ENCODE results near the gene SEMA4D.
"Not testable (repeated sequence)": the region's sequence is repeated elsewhere in the genome, so short reads cannot be mapped to it uniquely, and the experiment has no call there.

Gene SEMA4D

DNA sequence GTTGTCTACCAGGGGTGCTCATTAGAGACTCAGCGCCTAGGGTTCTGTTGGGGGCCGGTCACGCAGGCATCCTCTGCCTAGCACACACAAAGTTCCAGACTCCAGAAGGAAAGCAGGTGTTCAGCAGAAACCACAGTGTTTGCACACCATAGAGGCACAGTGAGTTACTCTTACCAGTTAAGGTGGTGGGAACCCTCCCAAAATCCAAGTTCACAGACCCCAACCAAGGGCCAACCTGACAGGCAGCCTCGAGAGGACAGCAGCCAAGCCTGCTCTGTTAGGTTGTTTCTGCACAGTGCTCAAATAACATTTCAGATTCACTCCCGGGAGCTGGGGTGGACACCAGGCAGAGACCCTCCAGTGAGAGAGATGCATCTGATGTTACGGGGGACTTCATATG is 143.4 kb downstream of the SEMA4D start:
- DNase-seq (ENCODE audit: low read depth, low spot score) = no peak
- no peak overlapping the region for H3K4me3 ChIP-seq (ENCODE audit: low read length)

DNA sequence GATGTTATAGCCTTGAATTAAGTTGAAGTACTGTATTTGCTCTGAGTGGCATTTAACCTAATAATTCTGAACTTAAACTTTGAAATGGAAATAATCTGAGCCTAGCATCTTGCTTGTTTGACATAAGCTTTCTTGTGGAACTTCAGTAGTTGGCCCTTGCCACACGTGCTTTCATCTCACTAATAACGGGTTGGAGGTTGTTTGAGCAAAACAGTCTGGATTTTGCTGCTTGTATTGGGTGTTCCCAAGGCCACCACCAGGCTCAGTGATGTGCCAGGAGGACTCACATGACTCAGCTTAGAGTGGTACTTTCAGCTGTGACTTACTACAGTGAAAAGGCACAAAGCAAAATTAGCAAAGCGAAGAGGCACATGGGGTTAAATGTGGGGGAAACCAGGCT is 143.9 kb downstream of the SEMA4D start:
- no peak for DNase-seq (ENCODE audit: low read depth, low spot score)
- H3K4me3 ChIP-seq (ENCODE audit: low read length) = no peak overlapping the region

DNA sequence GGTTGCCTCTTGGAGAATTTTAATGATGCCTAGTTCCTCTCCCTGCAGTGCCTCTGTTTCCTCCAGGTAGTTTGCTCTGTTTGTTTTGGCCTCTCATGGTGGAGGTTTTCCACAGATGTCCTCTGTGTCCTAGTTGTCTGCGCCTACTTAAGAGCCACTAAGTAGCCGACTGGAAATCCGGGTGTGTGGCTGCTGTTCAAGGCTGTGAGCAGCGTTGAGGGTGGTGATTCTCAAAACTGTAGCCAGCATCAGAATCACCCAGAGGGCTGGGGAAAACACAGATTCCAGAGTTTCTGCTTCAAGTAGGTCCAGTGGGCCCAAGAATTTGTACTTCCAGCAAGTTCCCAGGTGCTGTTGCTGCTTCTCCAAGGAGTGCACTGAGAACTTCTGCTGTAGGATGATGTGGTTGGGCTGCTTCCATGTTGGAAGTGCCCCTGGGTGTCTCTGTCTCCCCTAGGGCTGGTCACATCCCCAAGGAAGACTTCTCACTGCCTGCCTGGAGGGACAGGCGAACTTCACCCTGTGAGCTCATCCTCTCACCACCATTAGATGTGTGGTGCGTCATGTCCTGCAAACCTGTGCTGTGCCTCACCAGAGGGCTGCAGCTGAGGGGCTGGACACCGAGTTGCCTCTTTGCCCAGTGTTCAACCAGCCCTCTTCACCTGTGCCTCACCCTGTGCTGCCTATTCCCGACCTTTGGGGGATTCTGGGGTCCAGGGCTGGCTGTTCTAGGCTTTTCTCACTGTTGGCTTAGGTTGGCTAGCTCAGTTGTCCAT is 144.9 kb downstream of the SEMA4D start:
- no peak for DNase-seq (ENCODE audit: low read depth, low spot score)
- H3K4me3 ChIP-seq (ENCODE audit: low read length) = no peak overlapping the region

DNA sequence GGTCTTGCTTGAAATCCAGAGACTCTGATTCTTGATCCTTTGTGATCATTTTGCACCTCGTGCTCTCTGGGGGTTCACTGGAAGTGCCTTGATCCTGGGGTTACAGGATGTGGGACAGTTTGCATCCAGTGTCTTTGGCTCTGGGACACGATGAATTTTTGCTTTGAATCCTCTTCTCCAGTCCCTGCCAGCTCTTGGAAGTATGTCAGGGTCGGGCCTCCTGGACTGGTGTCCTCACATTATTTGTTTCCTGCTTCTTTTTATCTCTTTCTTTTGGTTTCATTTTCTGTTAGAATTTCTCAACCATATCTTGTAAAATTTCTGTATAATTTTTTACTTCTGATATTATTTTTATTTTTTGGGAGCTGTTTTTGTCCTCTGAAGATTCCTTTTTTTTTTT is 145.5 kb downstream of the SEMA4D start:
- no peak for DNase-seq (ENCODE audit: low read depth, low spot score)
- no peak overlapping the region for H3K4me3 ChIP-seq (ENCODE audit: low read length)

DNA sequence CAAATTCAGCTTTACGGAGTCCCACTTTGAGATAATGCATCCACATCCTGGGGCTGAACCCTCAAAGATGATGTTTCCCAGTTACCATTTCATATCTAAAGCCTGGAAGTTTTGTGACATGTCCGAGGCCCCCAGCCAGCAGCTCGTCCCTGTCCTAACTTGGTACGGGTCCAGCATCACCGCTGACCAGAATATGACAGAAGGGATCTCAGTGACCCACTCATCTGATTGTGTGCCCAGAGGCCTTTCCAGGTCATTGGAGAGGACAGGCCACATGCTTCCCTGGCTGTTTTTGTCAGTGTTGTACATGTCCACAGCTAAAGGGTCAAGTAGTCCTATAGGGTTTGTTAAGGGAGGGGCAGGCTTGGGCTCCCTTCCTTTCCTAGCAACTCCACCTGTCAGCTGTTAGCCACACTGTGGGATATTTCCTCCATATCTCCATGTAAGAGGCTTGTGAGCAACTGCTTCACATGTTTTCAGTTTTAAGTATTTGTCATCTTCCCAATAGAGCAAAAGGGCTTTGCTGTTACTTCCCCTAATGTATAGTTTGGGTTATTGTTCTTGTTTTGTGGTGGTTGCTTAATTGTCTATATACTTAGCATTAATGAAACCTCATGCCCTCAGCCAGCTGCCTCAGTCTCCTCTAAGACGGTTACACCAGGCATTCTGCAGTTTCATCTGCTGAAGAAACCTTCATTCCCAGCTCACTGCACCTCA is 146.2 kb downstream of the SEMA4D start:
- no peak for DNase-seq (ENCODE audit: low read depth, low spot score)
- no peak overlapping the region for H3K4me3 ChIP-seq (ENCODE audit: low read length)

DNA sequence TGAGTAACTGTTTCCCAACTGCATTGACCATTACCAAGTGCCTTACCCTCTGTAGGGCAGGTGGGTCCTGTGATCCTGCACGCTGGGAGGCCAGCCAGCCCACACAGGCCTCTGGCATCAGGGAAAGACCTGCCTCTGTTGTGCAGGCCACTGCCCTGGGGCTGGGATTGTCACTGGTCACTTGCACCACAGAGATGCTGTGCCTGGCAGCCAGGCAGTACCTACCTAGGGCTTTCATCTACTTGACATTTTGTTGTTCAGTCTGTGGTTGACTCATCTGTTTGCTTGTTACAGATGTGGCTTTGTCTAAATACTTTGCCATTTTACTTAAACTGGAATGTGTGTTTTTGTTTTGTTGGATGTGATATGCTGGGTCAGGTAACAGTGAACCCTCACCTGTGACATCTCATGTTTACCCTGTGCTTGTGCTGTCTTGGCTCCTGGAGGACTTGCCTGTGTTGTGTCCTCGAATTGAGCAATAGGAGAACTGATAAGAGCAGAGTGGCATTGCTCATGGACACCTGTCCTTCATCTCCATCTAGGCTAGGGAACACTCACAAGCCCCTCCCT is 146.8 kb downstream of the SEMA4D start:
- no peak for DNase-seq (ENCODE audit: low read depth, low spot score)
- no peak overlapping the region for H3K4me3 ChIP-seq (ENCODE audit: low read length)

DNA sequence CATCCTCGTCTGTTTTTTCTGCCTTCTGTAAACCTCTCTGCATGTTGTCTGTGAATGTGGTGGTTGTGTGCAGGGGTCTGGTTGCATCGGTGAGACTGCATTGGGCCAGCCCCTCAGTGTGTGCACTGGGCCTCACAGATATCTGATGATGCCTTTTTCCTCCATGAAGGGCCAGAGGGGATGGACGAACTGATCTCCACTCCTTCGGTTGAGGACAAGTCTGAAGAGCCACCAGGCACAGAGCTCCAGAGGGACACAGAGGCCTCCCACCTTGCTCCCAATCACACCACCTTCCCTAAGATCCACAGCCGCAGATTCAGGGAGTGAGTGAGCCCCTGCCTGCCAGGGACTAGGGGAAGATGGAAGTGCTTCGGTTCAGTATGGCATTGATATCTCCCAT is 148.3 kb downstream of the SEMA4D start:
- no peak for DNase-seq (ENCODE audit: low read depth, low spot score)
- no peak overlapping the region for H3K4me3 ChIP-seq (ENCODE audit: low read length)

DNA sequence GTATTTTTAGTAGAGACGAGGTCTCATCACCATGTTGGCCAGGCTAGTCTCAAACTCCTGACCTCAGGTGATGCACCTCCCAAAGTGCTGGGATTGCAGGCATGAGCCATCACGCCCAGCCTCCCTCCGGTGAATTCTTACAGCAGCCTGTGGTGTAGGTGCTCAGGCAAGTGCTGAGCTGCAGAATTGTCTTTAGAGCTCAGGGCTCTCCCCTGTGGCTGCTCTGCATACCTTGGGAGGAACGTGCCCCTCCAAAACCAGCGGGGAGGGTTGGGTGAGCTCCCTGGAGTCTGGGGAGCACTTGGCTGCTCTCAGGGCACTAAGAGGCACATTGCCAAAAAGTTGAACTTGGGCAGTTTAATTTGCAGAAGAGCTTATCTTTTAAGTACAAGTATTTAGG is 150.3 kb downstream of the SEMA4D start:
- DNase-seq (ENCODE audit: low read depth, low spot score) = no peak
- no peak overlapping the region for H3K4me3 ChIP-seq (ENCODE audit: low read length)

DNA sequence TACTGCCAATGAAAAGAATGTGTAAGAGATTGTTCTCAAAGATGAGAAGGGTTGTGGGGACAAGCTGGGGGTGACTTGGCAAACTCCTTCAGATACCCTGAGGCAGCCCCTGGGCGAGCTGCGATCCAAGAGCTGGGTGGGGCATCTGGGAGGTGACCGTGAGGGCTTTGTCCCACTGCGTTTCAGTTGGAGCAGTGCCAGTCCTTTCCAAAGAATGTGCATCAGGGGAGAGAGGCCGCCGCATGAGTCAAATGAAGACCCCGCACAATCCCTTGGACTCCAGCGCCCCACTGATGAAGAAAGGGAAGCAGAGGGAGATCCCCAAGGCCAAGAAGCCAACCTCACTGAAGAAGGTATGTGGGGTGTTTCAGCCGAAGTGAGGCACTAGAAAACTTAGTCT is 151.2 kb downstream of the SEMA4D start:
- DNase-seq (ENCODE audit: low read depth, low spot score) = no peak
- H3K4me3 ChIP-seq (ENCODE audit: low read length) = no peak overlapping the region

DNA sequence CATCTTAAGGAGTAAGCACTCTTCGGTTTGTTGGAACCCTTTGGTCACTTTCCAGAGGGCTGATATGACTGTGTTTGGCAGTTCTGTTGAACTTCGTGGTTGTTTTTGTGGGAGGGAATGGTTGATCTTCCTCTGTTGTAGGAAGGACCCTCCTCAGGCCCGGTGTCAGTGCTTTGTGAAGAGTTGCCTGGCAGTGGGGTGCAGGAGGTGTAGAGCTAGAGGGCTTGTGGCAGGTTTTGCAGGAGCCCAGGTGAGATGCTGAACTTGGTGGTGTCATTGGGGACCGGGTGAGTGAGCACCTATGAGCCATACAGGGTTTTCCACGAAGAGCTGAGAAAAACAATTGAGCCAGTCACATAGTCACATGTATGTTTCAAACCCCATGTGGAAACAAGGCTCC is 152.4 kb downstream of the SEMA4D start:
- DNase-seq (ENCODE audit: low read depth, low spot score) = no peak
- no peak overlapping the region for H3K4me3 ChIP-seq (ENCODE audit: low read length)

DNA sequence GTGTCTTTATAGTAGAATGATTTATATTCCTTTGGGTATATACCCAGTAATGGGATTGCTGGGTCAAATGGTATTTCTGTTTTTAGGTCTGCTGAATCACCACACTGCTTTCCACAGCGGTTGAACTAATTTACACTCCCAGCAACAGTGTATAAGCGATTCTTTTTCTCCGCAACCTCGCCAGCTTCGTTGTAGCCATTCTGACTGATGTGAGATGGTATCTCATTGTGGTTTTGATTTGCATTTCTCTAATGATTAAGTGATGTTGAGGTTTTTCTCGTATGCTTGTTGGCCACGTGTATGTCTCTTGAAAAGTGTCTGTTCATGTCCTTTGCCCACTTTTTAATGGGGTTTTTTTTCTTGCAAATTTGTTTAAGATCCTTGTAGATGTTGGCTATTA is 154.1 kb downstream of the SEMA4D start:
- DNase-seq (ENCODE audit: low read depth, low spot score); H3K4me3 ChIP-seq (ENCODE audit: low read length): not testable (repeated sequence)

DNA sequence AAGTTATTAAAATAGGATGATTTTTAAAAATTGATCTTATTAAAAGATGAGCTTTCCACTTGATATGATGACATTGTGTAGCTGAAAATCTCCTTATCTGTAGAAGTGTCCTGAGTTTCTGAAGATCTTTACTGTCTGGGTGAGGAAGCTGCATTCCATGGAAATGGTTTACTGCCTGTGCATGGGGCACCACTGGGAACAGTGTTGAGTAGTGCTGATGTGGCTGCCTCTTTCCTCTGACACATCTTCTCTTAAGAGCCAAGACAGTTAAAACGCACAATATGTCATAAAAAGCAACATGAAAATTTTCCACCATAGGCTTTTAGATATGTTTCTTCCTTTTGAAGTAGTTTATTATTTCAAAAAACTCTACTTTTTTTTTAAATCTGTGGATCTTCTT is 155.0 kb downstream of the SEMA4D start:
- no peak overlapping the region for H3K4me3 ChIP-seq (ENCODE audit: low read length)
- DNase-seq (ENCODE audit: low read depth, low spot score) = no peak

DNA sequence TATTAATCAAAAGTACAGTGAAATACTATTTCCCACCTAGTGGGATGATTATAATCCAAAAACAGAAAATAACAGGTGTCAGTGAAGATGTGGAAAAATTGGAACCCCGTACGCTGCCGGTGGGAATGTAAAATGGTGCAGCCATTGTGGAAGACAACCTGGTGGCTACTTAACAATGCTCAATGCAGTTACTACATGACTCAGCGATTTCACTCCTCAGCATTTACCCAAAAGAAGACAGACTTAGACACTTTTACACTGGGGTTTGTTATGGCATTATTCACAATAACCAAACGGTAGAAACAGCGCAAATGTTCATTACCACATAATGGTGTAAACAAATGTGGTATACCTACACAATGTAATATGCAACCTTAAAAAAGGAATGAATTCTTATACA is 155.7 kb downstream of the SEMA4D start:
- no peak overlapping the region for H3K4me3 ChIP-seq (ENCODE audit: low read length)
- no peak for DNase-seq (ENCODE audit: low read depth, low spot score)

DNA sequence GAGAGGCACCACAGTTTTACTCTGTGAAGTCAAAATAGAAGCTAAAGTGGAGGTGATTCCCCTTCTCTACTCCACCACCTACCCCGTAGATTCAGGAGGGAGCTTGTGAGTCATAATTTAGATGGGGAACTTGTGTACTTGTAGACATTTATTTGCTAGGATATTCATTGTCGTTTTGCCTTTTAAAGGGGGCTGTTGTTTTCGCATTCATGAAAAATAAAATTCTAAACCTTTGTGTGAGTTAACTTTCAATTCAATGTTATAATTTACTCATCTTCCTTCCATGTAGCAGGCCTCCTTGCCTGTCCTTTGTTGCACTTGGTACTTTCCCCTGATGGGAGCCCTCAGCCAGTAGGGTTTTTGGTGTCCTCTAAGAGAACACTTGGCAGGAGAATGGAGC is 157.6 kb downstream of the SEMA4D start:
- H3K4me3 ChIP-seq (ENCODE audit: low read length) = no peak overlapping the region
- DNase-seq (ENCODE audit: low read depth, low spot score) = no peak

DNA sequence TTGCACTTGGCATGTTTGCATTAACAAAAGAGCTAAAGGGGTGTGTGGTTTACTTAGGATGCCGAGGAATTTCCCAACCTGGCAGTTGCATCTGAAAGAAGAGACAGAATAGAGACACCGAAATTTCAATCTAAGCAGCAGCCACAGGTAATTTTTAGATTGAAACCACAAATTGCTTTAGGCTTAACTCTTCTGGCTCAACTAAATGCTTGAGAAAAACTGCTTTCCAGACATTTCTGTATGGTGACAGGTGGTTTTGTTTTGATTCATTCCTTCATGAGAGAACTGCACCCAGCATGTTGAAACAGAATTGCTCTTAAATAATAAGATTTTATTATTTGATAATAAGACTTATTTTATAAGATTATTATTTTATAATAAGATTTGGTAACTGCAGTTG is 158.1 kb downstream of the SEMA4D start:
- H3K4me3 ChIP-seq (ENCODE audit: low read length) = no peak overlapping the region
- DNase-seq (ENCODE audit: low read depth, low spot score) = no peak

DNA sequence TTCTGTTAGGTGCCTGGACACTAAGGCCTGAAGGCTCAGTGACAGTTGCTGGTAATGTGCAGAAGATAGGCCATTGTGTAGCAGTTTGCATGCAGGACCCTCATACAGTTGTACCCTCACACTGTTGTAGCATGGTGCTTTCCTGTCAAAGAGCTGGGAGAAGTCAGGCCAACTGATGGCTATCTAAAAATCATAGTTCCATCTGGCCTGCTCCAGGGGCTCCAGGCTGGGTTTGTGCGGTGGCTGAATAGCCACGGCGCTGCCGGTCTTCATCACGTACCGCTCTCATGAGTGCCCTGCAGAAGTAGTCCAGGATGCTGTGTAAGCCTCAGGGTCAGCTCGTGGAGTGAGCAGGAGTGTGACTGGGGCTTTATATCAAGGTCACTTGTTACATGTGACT is 167.4 kb downstream of the SEMA4D start:
- no peak for DNase-seq (ENCODE audit: low read depth, low spot score)
- no peak overlapping the region for H3K4me3 ChIP-seq (ENCODE audit: low read length)

DNA sequence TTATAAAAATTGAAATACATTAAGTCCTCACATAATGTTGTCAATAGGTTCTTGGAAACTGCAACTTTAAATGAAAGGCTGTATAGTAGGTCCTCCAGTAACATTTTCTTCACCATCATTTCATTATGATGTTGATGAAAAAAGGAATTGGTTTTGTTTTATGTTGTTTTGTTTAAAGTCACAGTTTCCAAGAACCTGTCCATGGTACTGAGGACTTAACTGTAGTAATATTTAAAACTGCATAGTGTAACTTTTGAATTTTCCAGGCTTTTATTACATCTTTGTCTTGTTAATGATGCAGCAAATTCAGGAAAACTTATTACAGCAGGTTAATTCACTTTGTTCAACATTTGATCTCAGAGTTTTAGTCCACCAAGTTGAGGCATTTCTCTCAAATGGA is 168.0 kb downstream of the SEMA4D start:
- H3K4me3 ChIP-seq (ENCODE audit: low read length) = no peak overlapping the region
- no peak for DNase-seq (ENCODE audit: low read depth, low spot score)

DNA sequence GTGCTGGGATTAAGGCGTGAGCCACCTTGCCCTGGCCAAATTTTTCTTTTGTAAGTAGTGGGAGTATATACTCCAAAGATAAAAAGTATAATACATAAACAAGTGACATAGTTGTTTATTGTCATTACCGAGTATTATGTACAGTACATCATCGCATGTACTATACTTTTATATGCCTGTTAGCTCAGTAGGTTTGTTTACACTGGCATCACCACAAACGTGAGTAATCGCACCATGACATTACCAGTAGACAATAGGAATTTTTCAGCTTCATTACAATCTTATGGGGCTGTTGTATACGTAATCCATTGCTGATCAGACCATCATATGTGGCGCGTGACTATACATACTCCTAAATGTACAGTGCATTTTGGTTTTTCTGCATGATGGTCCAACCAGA is 169.8 kb downstream of the SEMA4D start:
- no peak for DNase-seq (ENCODE audit: low read depth, low spot score)
- no peak overlapping the region for H3K4me3 ChIP-seq (ENCODE audit: low read length)

DNA sequence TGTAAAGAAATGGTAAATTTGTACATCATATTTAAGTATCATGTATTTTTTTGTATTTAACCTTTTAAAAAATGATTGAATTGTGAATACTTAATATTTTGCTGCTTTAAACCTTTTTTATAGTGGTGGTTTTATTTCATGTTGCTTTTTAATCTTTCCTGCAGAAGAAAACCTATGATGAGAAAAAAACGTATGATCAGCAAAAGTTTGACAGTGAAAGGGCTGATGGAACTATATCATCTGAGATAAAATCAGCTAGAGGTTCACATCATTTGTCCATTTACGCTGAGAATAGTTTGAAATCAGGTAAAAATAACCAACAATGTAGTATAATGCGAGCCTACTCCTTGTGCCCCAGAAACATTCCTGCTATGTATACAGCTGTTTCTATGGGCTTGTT is 172.2 kb downstream of the SEMA4D start:
- DNase-seq (ENCODE audit: low read depth, low spot score) = no peak
- no peak overlapping the region for H3K4me3 ChIP-seq (ENCODE audit: low read length)

DNA sequence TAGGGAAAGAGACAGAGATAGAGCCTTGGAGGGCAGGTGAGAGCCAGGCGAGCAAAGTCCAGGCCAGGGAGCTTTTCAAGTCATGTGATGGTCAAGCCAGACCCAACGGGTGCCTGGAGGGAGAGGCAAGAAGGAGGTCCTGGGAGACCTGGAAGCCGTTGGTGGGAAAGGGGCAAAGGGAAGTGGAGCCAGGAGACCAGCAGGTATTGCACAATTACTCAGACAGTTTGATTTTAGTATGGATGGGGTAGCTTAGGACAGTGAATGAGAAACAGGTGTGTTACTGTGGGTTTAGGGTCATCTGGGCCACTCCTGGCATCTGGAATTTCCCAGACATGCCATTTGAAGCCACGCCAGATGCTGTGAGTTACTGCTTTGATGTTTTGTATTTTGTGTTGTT is 174.5 kb downstream of the SEMA4D start:
- no peak overlapping the region for H3K4me3 ChIP-seq (ENCODE audit: low read length)
- no peak for DNase-seq (ENCODE audit: low read depth, low spot score)
